K562 (cell line): ENCODE data around the gene TRIM45. TPM values are rescaled to one million over a fixed set of nuclear protein-coding genes. Genes with fewer than 3 reads are reported as not detected.
"Not testable (repeated sequence)": the region's sequence is repeated elsewhere in the genome, so short reads cannot be mapped to it uniquely, and the experiment has no call there.

Source experiments
- ATAC-seq: fragments of 200-7000 bp; cut with Tn5 transposase; 3 replicates; pipeline ENCODE4 v1.9.1; 2020; ENCODE audit warnings: moderate library complexity
- BruUV-seq: library from RNA; stranded (reverse); fragments of 400-500 nt; replicated peaks from 2 replicates; lab custom pipeline; 2021; lab: Mats Ljungman, UMichigan
- CTCF ChIA-PET: fragments of 300-600 bp; formaldehyde crosslinking; extraction: SDS; loops from one replicate; lab custom pipeline; 2021; ENCODE audit warnings: low intra/inter-chr PET ratio; lab: Yijun Ruan, JAX
- POLR2A ChIA-PET: fragments of 300-600, 350-650 bp; sonication (Branson Sonifier 250); formaldehyde crosslinking; extraction: SDS; loops from one replicate; lab custom pipeline; 2021; ENCODE audit warnings: antibody characterized with exemption, inconsistent platforms; lab: Yijun Ruan, JAX
- DNase-seq, 4 experiments: peaks; one replicate each; pipeline versions ENCODE4 v3.0.0 to v3.0.0-alpha.2; 2011 to 2018; ENCODE audit warnings: low spot score in 3 of 4, mixed read lengths in 3 of 4; ENCODE audit errors: extremely low read depth in 1 of 4
- FAIRE-seq: peaks from 2 replicates; lab custom pipeline; 2011; peaks lifted over from hg19 to GRCh38; lab: Jason Lieb, UNC
- H2AFZ ChIP-seq: 2 replicates; pipeline ENCODE4 v1.6.0; 2011; ENCODE audit warnings: low read depth, low read length, control low read depth, inconsistent platforms
- H3K27ac ChIP-seq: fragments of 200-600 bp; 3 replicates; pipeline ENCODE4 v1.8.0; 2011; ENCODE audit warnings: low read depth, mild to moderate bottlenecking, control low read depth, inconsistent platforms, low read length, moderate library complexity, mixed read lengths; ENCODE audit errors: extremely low read depth
- H3K27me3 ChIP-seq, 2 experiments: fragments of 300-600 bp in 1 of 2; 2 replicates in 1 of 2; 3 replicates in 1 of 2; pipeline versions ENCODE4 v1.6.0 to v1.8.0; 2011; ENCODE audit warnings: inconsistent platforms in 2 of 2, low read length in 2 of 2, mild to moderate bottlenecking in 1 of 2, mixed read lengths in 1 of 2, moderate library complexity in 1 of 2; ENCODE audit not compliant: control insufficient read depth in 2 of 2, insufficient read depth in 2 of 2
- H3K36me3 ChIP-seq: fragments of 300-600 bp; 3 replicates; pipeline ENCODE4 v1.8.0; 2011; ENCODE audit warnings: mild to moderate bottlenecking, low read length, inconsistent platforms; ENCODE audit not compliant: control insufficient read depth, insufficient read depth
- H3K4me1 ChIP-seq, 2 experiments: fragments of 200-600 bp in 1 of 2; replicated peaks in 1 of 2; 2 replicates in 1 of 2; 3 replicates in 1 of 2; pipeline versions ENCODE4 v1.5.1 to v1.8.0; 2011; ENCODE audit warnings: inconsistent platforms in 2 of 2, low read length in 2 of 2, mild to moderate bottlenecking in 1 of 2, mixed read lengths in 1 of 2, moderate library complexity in 1 of 2; ENCODE audit not compliant: control insufficient read depth in 2 of 2, insufficient read depth in 2 of 2
- H3K4me2 ChIP-seq: 2 replicates; pipeline ENCODE4 v1.6.1; 2011; ENCODE audit warnings: low read length, control low read depth, inconsistent platforms, mixed read lengths; ENCODE audit not compliant: insufficient read depth
- H3K4me3 ChIP-seq: fragments of 200-600 bp; sonication (generic), shearing (Covaris generic); 2 replicates; pipeline ENCODE4 v1.5.1; 2016; ENCODE audit warnings: control low read depth, inconsistent platforms
- H3K79me2 ChIP-seq: fragments of 200-600 bp; 3 replicates; pipeline ENCODE4 v1.8.0; 2011; ENCODE audit warnings: low read length, inconsistent platforms; ENCODE audit not compliant: control insufficient read depth, insufficient read depth
- H3K9ac ChIP-seq, 2 experiments: 2 replicates each; pipeline versions ENCODE4 v1.6.0 to v1.6.1; 2011; ENCODE audit warnings: low read depth in 2 of 2, low read length in 2 of 2, control low read depth in 1 of 2, inconsistent platforms in 1 of 2, mild to moderate bottlenecking in 1 of 2, mixed read lengths in 1 of 2; ENCODE audit not compliant: insufficient read depth in 1 of 2
- H3K9me1 ChIP-seq: one replicate; pipeline ENCODE4 v1.6.0; 2011; ENCODE audit warnings: inconsistent platforms, mild to moderate bottlenecking, low read length, moderate library complexity; ENCODE audit not compliant: control insufficient read depth, insufficient read depth
- H3K9me3 ChIP-seq: replicated peaks from 2 replicates; pipeline ENCODE4 v1.5.1; 2011; ENCODE audit warnings: low read depth, low read length, inconsistent platforms; ENCODE audit not compliant: control insufficient read depth, insufficient read depth
- H4K20me1 ChIP-seq: replicated peaks from 2 replicates; pipeline ENCODE4 v1.6.1; 2011; ENCODE audit warnings: low read length, inconsistent platforms, mixed read lengths; ENCODE audit not compliant: control insufficient read depth, insufficient read depth
- CHD2 ChIP-seq: IDR thresholded peaks from 2 replicates; pipeline ENCODE4 v1.6.1; 2011; ENCODE audit warnings: low read depth, low read length
- NEUROD1 ChIP-seq: fragments of 150-350 bp; IDR thresholded peaks from 2 replicates; pipeline ENCODE4 v1.6.1; 2014; ENCODE audit warnings: borderline replicate concordance, low read length, low read depth; ENCODE audit not compliant: partially characterized antibody
- TCF7 ChIP-seq: sonication (generic); IDR thresholded peaks from 2 replicates; pipeline ENCODE4 v1.6.1; 2016; ENCODE audit warnings: antibody characterized with exemption, borderline replicate concordance
- ZFP91 ChIP-seq: sonication (generic); formaldehyde crosslinking; IDR thresholded peaks from 2 replicates; pipeline ENCODE4 v1.8.0; 2022; ENCODE audit warnings: mild to moderate bottlenecking, missing genetic modification reagents
- ZNF12 ChIP-seq: sonication (generic); formaldehyde crosslinking; IDR thresholded peaks from 2 replicates; pipeline ENCODE4 v1.4.0; 2020; ENCODE audit warnings: mild to moderate bottlenecking, missing genetic modification reagents
- ZNF121 ChIP-seq: sonication (generic); formaldehyde crosslinking; conservative IDR thresholded peaks from 2 replicates; pipeline ENCODE4 v1.8.0; 2022; ENCODE audit warnings: missing genetic modification reagents
- ZNF146 ChIP-seq: IDR thresholded peaks from one replicate; pipeline ENCODE4 v1.6.1; 2018; ENCODE audit warnings: missing compliant biosample characterization; ENCODE audit not compliant: unreplicated experiment
- ZNF282 ChIP-seq: sonication (generic); formaldehyde crosslinking; IDR thresholded peaks from 2 replicates; pipeline ENCODE4 v1.8.1; 2023; ENCODE audit warnings: missing genetic modification reagents
- ZNF3 ChIP-seq: fragments of 250-450 bp; sonication (Bioruptor Pico); IDR thresholded peaks from 2 replicates; pipeline ENCODE4 v1.5.0; 2021; ENCODE audit warnings: mild to moderate bottlenecking, moderate library complexity
- ZNF316 ChIP-seq: fragments of 450-650 bp; IDR thresholded peaks from 2 replicates; pipeline ENCODE4 v1.6.1; 2016
- ZNF583 ChIP-seq: fragments of 250-450 bp; sonication (Bioruptor Pico); IDR thresholded peaks from 2 replicates; pipeline ENCODE4 v1.4.0; 2020
- WGBS: fragments of 100-300 bp; shearing (Covaris generic); methylation state at CpG from one replicate; pipeline ENCODE4 v1.1.6; 2016; ENCODE audit warnings: low coverage, mixed read lengths; ENCODE audit not compliant: insufficient coverage; ENCODE audit errors: missing lambda C conversion rate; 5-methylcytosine and 5-hydroxymethylcytosine counted together
- in situ Hi-C: fragments of 300-500 bp; cut with MboI; formaldehyde crosslinking; loops from 4 replicates; pipeline ENCODE4 v1.15.0; 2018; ENCODE audit warnings: inconsistent platforms, mixed read lengths
- intact Hi-C: fragments of 100-400 bp; cut with micrococcal nuclease; formaldehyde crosslinking; loops from 2 replicates; pipeline ENCODE4 v1.14.2; 2022
- polyA plus RNA-seq, 8 experiments: library from polyadenylated mRNA; depleted of rRNA in 4 of 8; stranded (reverse) in 5 of 8; unstranded in 3 of 8; fragments of >200 nt; fragmentation: Nextera tagmentation in 2 of 8; fragmentation: Illumina TruSeq in 1 of 8; extraction: Ambion mirVana in 2 of 8; extraction: Trizol in 1 of 8; gene quantifications; 2 replicates each; pipeline versions ENCODE4 v1.2.1 to v1.2.3, GENCODE V29; 2011 to 2014; ENCODE audit warnings: inconsistent platforms in 1 of 8, missing spikeins in 1 of 8
- total RNA-seq, 7 experiments: library from RNA; depleted of rRNA in 6 of 7; stranded (reverse); fragments of >200 nt in 6 of 7; fragmentation: Illumina TruSeq in 2 of 7; extraction: Trizol in 2 of 7; gene quantifications; 2 replicates each; pipeline versions ENCODE4 v1.2.1 to v1.2.3, GENCODE V29; 2011 to 2021; ENCODE audit warnings: low replicate concordance in 1 of 7

TRIM45 gene
- total and polyA plus RNA-seq, 9 of the 15 experiments (the other 6 are each of a cell fraction or from before 2014, with no cell fraction given) = 1.9 to 6.2 (median 3.6) TPM

GRCh38 chr1:117101858-117102257 lies 19.7 kb downstream of the TRIM45 start:
- TF ChIP-seq ZNF121 (CRISPR knock-in tag) = peak; percentile 85
- H3K27ac ChIP-seq, CTCF ChIA-PET, H3K9me3 ChIP-seq, ATAC-seq, H3K4me3 ChIP-seq, FAIRE-seq, H3K4me2 ChIP-seq, H3K79me2 ChIP-seq, H2AFZ ChIP-seq, H3K9ac ChIP-seq, H3K4me1 ChIP-seq, in situ Hi-C loops, H3K9me1 ChIP-seq, intact Hi-C loops, H3K27me3 ChIP-seq, DNase-seq, H4K20me1 ChIP-seq: not testable (repeated sequence)
- TSS peak; percentile 32 for BruUV-seq
- 92% methylated on average over 3 of the region's 3 CpGs for WGBS
- peaks cover 82% of the 10 kb centered on the region for H3K36me3 ChIP-seq
- POLR2A ChIA-PET = interaction anchor here (0.6 to 3.3 kb wide), 6 partner anchors 8 to 455 kb away, joined by 3 to 16 read pairs (median 4); no protein-coding TSS in a partner anchor

- no TSS peak for BruUV-seq
- H3K4me3 ChIP-seq = no peak overlapping the region
- H2AFZ ChIP-seq = no peak overlapping the region
- no peaks in the 10 kb centered on the region for H4K20me1 ChIP-seq
- ChIA-PET CTCF (no interaction called here), POLR2A (interaction anchor here (0.6 to 1.6 kb wide), 6 partner anchors 8 to 454 kb away, joined by 3 to 4 read pairs (median 3); no protein-coding TSS in a partner anchor)
- no peak overlapping the region for H3K9ac ChIP-seq
- intact Hi-C loops = no loop called here
- H3K9me3 ChIP-seq = no peaks in the 10 kb centered on the region
- no peak for DNase-seq
- H3K4me1 ChIP-seq = no peaks in the 10 kb centered on the region
- H3K27me3 ChIP-seq = no peaks in the 10 kb centered on the region
- no peak overlapping the region for H3K4me2 ChIP-seq
- in situ Hi-C loops = no loop called here
- FAIRE-seq = no peak
- ATAC-seq = no peak
- H3K79me2 ChIP-seq = no peaks in the 10 kb centered on the region
- WGBS = 100% methylated on average over 1 of the region's 1 CpG
- H3K36me3 ChIP-seq = peaks cover 87% of the 10 kb centered on the region
- no peak overlapping the region for H3K27ac ChIP-seq
- no peaks in the 10 kb centered on the region for H3K9me1 ChIP-seq
- TF ChIP-seq ZNF316 = no peak
- no peak for TF ChIP-seq ZFP91 (CRISPR knock-in tag)
- no peak for TF ChIP-seq ZNF583 (CRISPR knock-in tag)
- TF ChIP-seq TCF7 = no peak
- TF ChIP-seq ZNF3 (CRISPR knock-in tag) = no peak
- TF ChIP-seq ZNF146 (CRISPR knock-in tag) = no peak
- no peak for TF ChIP-seq NEUROD1
- TF ChIP-seq ZNF282 (CRISPR knock-in tag) = no peak
- TF ChIP-seq CHD2 = no peak
- TF ChIP-seq ZNF12 (CRISPR knock-in tag) = no peak
Measured at GRCh38 chr1:117101334-117101733, 20.2 kb downstream of the TRIM45 start.
